CD14-positive monocyte (primary cell): ENCODE results near the gene PSMG4. TPM values are rescaled to one million over a fixed set of nuclear protein-coding genes. Genes with fewer than 3 reads are reported as not detected.

Source experiments
- DNase-seq, 3 donors: peaks; one replicate each; pipeline ENCODE4 v3.0.0-alpha.2; 2011 to 2022
- H2AFZ ChIP-seq: 2 replicates; pipeline ENCODE4 v1.6.0; 2012; ENCODE audit warnings: mild to moderate bottlenecking, low read depth, low read length, inconsistent platforms; ENCODE audit not compliant: insufficient read depth, poor library complexity, severe bottlenecking
- H3K27ac ChIP-seq, 2 donors: 1 replicate in 1 of 2; 2 replicates in 1 of 2; pipeline ENCODE4 v1.5.1; 2012 to 2013; ENCODE audit warnings: low read length in 2 of 2, control low read depth in 1 of 2, inconsistent platforms in 1 of 2, low read depth in 1 of 2, mild to moderate bottlenecking in 1 of 2
- H3K27me3 ChIP-seq, 2 donors: one replicate each; pipeline versions ENCODE4 v1.6.0 to v1.6.1; 2011 to 2013; ENCODE audit warnings: low read length in 2 of 2; ENCODE audit not compliant: control insufficient read depth in 2 of 2, insufficient read depth in 2 of 2
- H3K36me3 ChIP-seq, 2 donors: replicated peaks in 1 of 2; 1 replicate in 1 of 2; 2 replicates in 1 of 2; pipeline versions ENCODE4 v1.5.1 to v1.6.1; 2012 to 2013; ENCODE audit warnings: low read length in 2 of 2, control low read depth in 1 of 2, inconsistent platforms in 1 of 2, mild to moderate bottlenecking in 1 of 2; ENCODE audit not compliant: insufficient read depth in 2 of 2, control insufficient read depth in 1 of 2
- H3K4me1 ChIP-seq, 2 donors: 1 replicate in 1 of 2; 2 replicates in 1 of 2; pipeline versions ENCODE4 v1.5.1 to v1.6.1; 2012 to 2013; ENCODE audit warnings: low read length in 2 of 2, control low read depth in 1 of 2, inconsistent platforms in 1 of 2, mild to moderate bottlenecking in 1 of 2, moderate library complexity in 1 of 2; ENCODE audit not compliant: insufficient read depth in 2 of 2, control insufficient read depth in 1 of 2
- H3K4me2 ChIP-seq: replicated peaks from 2 replicates; pipeline ENCODE3; 2012; ENCODE audit warnings: low read length, moderate library complexity, mild to moderate bottlenecking; ENCODE audit not compliant: poor library complexity, severe bottlenecking; ENCODE audit errors: extremely low read depth
- H3K4me3 ChIP-seq, 3 experiments: fragments of 200-600 bp in 1 of 3; sonication (generic) in 1 of 3; replicated peaks in 1 of 3; 1 replicate in 2 of 3; 2 replicates in 1 of 3; pipeline ENCODE4 v1.5.1; 2011 to 2013; ENCODE audit warnings: low read length in 3 of 3, mild to moderate bottlenecking in 3 of 3, control low read depth in 2 of 3, low read depth in 2 of 3, inconsistent platforms in 1 of 3, moderate library complexity in 1 of 3
- H3K79me2 ChIP-seq: 2 replicates; pipeline ENCODE4 v1.6.0; 2012; ENCODE audit warnings: mild to moderate bottlenecking, control low read depth, inconsistent platforms, low read length, moderate library complexity; ENCODE audit not compliant: insufficient read depth
- H3K9ac ChIP-seq: 2 replicates; pipeline ENCODE4 v1.6.0; 2017; ENCODE audit warnings: low read length, mild to moderate bottlenecking; ENCODE audit not compliant: insufficient read depth, poor library complexity, severe bottlenecking
- H3K9me3 ChIP-seq, 2 donors: replicated peaks in 1 of 2; 1 replicate in 1 of 2; 2 replicates in 1 of 2; pipeline versions ENCODE4 v1.5.1 to v1.6.1; 2012 to 2013; ENCODE audit warnings: low read length in 2 of 2, control low read depth in 1 of 2; ENCODE audit not compliant: control insufficient read depth in 1 of 2, insufficient read depth in 1 of 2
- H4K20me1 ChIP-seq: 2 replicates; pipeline ENCODE4 v1.6.0; 2012; ENCODE audit warnings: mild to moderate bottlenecking, low read length, control low read depth, moderate library complexity; ENCODE audit not compliant: insufficient read depth
- H3K27ac Mint-ChIP-seq, 7 donors: one replicate each; pipeline ENCODE4 v1.8.0; 2020; ENCODE audit warnings: mild to moderate bottlenecking in 7 of 7, mixed read lengths in 7 of 7, moderate library complexity in 6 of 7, inconsistent platforms in 2 of 7
- H3K27me3 Mint-ChIP-seq, 3 donors: one replicate each; pipeline ENCODE4 v1.8.0; 2021 to 2022; ENCODE audit warnings: low read depth in 3 of 3, mild to moderate bottlenecking in 3 of 3, mixed read lengths in 3 of 3, moderate library complexity in 3 of 3, inconsistent platforms in 1 of 3
- H3K36me3 Mint-ChIP-seq, 2 donors: one replicate each; pipeline ENCODE4 v1.8.0; 2020; ENCODE audit warnings: mixed read lengths in 2 of 2, inconsistent platforms in 1 of 2, mild to moderate bottlenecking in 1 of 2
- H3K4me1 Mint-ChIP-seq: one replicate; pipeline ENCODE4 v1.8.0; 2020; ENCODE audit warnings: mild to moderate bottlenecking, mixed read lengths
- H3K4me3 Mint-ChIP-seq, 2 donors: one replicate each; pipeline ENCODE4 v1.8.0; 2020; ENCODE audit warnings: mild to moderate bottlenecking in 2 of 2, mixed read lengths in 2 of 2, moderate library complexity in 1 of 2
- H3K9me3 Mint-ChIP-seq, 7 donors: one replicate each; pipeline ENCODE4 v1.8.0; 2020 to 2022; ENCODE audit warnings: mixed read lengths in 7 of 7, mild to moderate bottlenecking in 6 of 7, moderate library complexity in 6 of 7, inconsistent platforms in 2 of 7
- CTCF ChIP-seq: fragments of 200-600 bp; IDR thresholded peaks from one replicate; pipeline ENCODE4 v1.8.0; 2022; ENCODE audit warnings: antibody characterized with exemption, mild to moderate bottlenecking
- WGBS: methylation state at CpG from one replicate; pipeline ENCODE4 v1.1.5; 2013; ENCODE audit warnings: missing lambda C conversion rate; ENCODE audit not compliant: insufficient coverage; 5-methylcytosine and 5-hydroxymethylcytosine counted together
- intact Hi-C, 2 donors: fragments of 100-400 bp; cut with micrococcal nuclease; formaldehyde crosslinking; loops; one replicate each; pipeline versions ENCODE4 v1.15.0 to v1.15.1; 2023
- polyA plus RNA-seq, 3 donors: library from polyadenylated mRNA; depleted of rRNA in 1 of 3; unstranded in 2 of 3; stranded (reverse) in 1 of 3; fragments of 300-500 nt in 2 of 3; fragments of >200 nt in 1 of 3; fragmentation: Illumina TruSeq in 2 of 3; gene quantifications; 1 replicate in 2 of 3; 2 replicates in 1 of 3; pipeline ENCODE4 v1.2.3, GENCODE V29; 2012 to 2021

The PSMG4 gene
- polyA plus RNA-seq, 3 donors: 23.6 to 31.1 (median 27.9) TPM

- H3K27ac Mint-ChIP-seq: peak overlapping the region in 1 of 7 donors; percentile 6
- Histone ChIP-seq H3K27me3 (peaks cover 57 to 79% of the 10 kb centered on the region in 2 donors), H3K9ac (no peak overlapping the region), H3K27ac (no peak overlapping the region), H3K9me3 (peaks cover 0 to 24% of the 10 kb centered on the region in 2 donors), H3K79me2 (no peaks in the 10 kb centered on the region), H3K4me3 (no peak overlapping the region), H2AFZ (no peak overlapping the region), H3K4me2 (no peak overlapping the region), H3K36me3 (no peaks in the 10 kb centered on the region), H3K4me1 (peaks cover 18 to 33% of the 10 kb centered on the region in 2 donors), H4K20me1 (no peaks in the 10 kb centered on the region)
- peak overlapping the region in 1 of 2 donors; percentile 88 for H3K4me3 Mint-ChIP-seq
- WGBS: 94% methylated on average over 10 of the region's 10 CpGs
- intact Hi-C loops: no loop called here
- peaks cover 64 to 76% (median 68%) of the 10 kb centered on the region in 3 donors for H3K27me3 Mint-ChIP-seq
- H3K36me3 Mint-ChIP-seq: peaks cover 2 to 5% of the 10 kb centered on the region in 2 donors
- peaks cover 27% of the 10 kb centered on the region for H3K4me1 Mint-ChIP-seq
- no peak for DNase-seq
- peaks cover 2 to 19% (median 8%) of the 10 kb centered on the region in 7 donors for H3K9me3 Mint-ChIP-seq
- no peak for TF ChIP-seq CTCF
Measured at GRCh38 chr6:3226042-3226441, 32.7 kb upstream of the PSMG4 start.

GRCh38 chr6:3226481-3227362 lies 32.0 kb upstream of the PSMG4 start:
- peak in 1 of 3 donors; percentile 8 for DNase-seq
- no peaks in the 10 kb centered on the region for H3K36me3 ChIP-seq
- Mint-ChIP-seq H3K4me1 (peaks cover 33% of the 10 kb centered on the region), H3K9me3 (peaks cover 3 to 21% (median 11%) of the 10 kb centered on the region in 7 donors), H3K4me3 (peak overlapping the region; percentile 63 to 88), H3K36me3 (peaks cover 2 to 5% of the 10 kb centered on the region in 2 donors), H3K27me3 (peaks cover 71 to 83% (median 75%) of the 10 kb centered on the region in 3 donors), H3K27ac (no peak overlapping the region)
- peak overlapping the region; percentile 68 for H3K4me2 ChIP-seq
- no peak for TF ChIP-seq CTCF
- intact Hi-C loops: no loop called here
- H3K9me3 ChIP-seq: peaks cover 0 to 30% of the 10 kb centered on the region in 2 donors
- H3K4me1 ChIP-seq: peaks cover 25 to 40% of the 10 kb centered on the region in 2 donors
- no peaks in the 10 kb centered on the region for H4K20me1 ChIP-seq
- H3K27ac ChIP-seq: no peak overlapping the region
- 1% methylated on average over 52 of the region's 54 CpGs for WGBS
- no peak overlapping the region for H3K9ac ChIP-seq
- H3K79me2 ChIP-seq: no peaks in the 10 kb centered on the region
- peak overlapping the region in 1 of 3 experiments; percentile 49 for H3K4me3 ChIP-seq
- H2AFZ ChIP-seq: peak overlapping the region; percentile 11
- peaks cover 64 to 82% of the 10 kb centered on the region in 2 donors for H3K27me3 ChIP-seq
